C4-2B (cell line): ENCODE measurements around the gene BPIFA1.

ENCODE experiments used
- ZFX ChIP-seq: fragments of 450-650 bp; IDR thresholded peaks from 2 replicates; pipeline ENCODE4 v1.6.1; 2017
- TF ChIP-seq, protein P1 (sequence below): fragments of 450-650 bp; conservative IDR thresholded peaks from 2 replicates; pipeline ENCODE4 v1.5.1; 2017; ENCODE audit warnings: mild to moderate bottlenecking

GRCh38 chr20:33262658-33263065 lies 26.9 kb downstream of the BPIFA1 start:
- TF ChIP-seq, protein P1, sequence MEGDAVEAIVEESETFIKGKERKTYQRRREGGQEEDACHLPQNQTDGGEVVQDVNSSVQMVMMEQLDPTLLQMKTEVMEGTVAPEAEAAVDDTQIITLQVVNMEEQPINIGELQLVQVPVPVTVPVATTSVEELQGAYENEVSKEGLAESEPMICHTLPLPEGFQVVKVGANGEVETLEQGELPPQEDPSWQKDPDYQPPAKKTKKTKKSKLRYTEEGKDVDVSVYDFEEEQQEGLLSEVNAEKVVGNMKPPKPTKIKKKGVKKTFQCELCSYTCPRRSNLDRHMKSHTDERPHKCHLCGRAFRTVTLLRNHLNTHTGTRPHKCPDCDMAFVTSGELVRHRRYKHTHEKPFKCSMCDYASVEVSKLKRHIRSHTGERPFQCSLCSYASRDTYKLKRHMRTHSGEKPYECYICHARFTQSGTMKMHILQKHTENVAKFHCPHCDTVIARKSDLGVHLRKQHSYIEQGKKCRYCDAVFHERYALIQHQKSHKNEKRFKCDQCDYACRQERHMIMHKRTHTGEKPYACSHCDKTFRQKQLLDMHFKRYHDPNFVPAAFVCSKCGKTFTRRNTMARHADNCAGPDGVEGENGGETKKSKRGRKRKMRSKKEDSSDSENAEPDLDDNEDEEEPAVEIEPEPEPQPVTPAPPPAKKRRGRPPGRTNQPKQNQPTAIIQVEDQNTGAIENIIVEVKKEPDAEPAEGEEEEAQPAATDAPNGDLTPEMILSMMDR: peak; percentile 89
- no peak for TF ChIP-seq ZFX
